HG02981 (cell line): Measurements from ENCODE around the gene TESPA1.
A peak's percentile ranks its signal among the peaks of the same experiment; 100 is the strongest.
"Not testable (repeated sequence)": the region's sequence is repeated elsewhere in the genome, so short reads cannot be mapped to it uniquely, and the experiment has no call there.

Experiments used
- ATAC-seq: cut with Tn5 transposase; IDR thresholded peaks from one replicate; pipeline ENCODE4 v1.9.1; 2021; ENCODE audit warnings: mild to moderate bottlenecking, moderate library complexity; ENCODE audit not compliant: unreplicated experiment

Gene TESPA1

GRCh38 chr12:54984658-54985376 lies at the start of gene TESPA1:
TSS of gene TESPA1 (minus strand) at chr12:54984762. CDS start at chr12:54974562, 10,200 bp downstream.
- ATAC-seq, result peak; percentile 96

- no peak for ATAC-seq
Measured at GRCh38 chr12:55034218-55034617, 49.7 kb upstream of the TESPA1 start.

GRCh38 chr12:55025508-55025907 lies 40.9 kb upstream of the TESPA1 start:
- no peak for ATAC-seq

GRCh38 chr12:55024575-55024974 lies 40.0 kb upstream of the TESPA1 start:
- ATAC-seq, result no peak

GRCh38 chr12:55019784-55020183 lies 35.2 kb upstream of the TESPA1 start, which contains the start of gene NEUROD4:
TSS of gene NEUROD4 (plus strand) at chr12:55019974. CDS start at chr12:55026440, 6,466 bp downstream.
- no peak for ATAC-seq

GRCh38 chr12:55017416-55017925 lies 32.9 kb upstream of the TESPA1 start:
- no peak for ATAC-seq

GRCh38 chr12:55008944-55009585 lies 24.5 kb upstream of the TESPA1 start:
- no peak for ATAC-seq

- ATAC-seq, result no peak
Measured at GRCh38 chr12:55002355-55002754, 17.8 kb upstream of the TESPA1 start.

GRCh38 chr12:55001198-55001868 lies 16.8 kb upstream of the TESPA1 start:
- no peak for ATAC-seq

- no peak for ATAC-seq
Measured at GRCh38 chr12:54998958-54999510, 14.5 kb upstream of the TESPA1 start.

GRCh38 chr12:54997929-54998522 lies 13.5 kb upstream of the TESPA1 start:
- no peak for ATAC-seq

- ATAC-seq, result no peak
Measured at GRCh38 chr12:54996205-54996604, 11.6 kb upstream of the TESPA1 start.

GRCh38 chr12:54993181-54993835 lies 8.7 kb upstream of the TESPA1 start:
- peak; percentile 38 for ATAC-seq

- ATAC-seq, result no peak
Measured at GRCh38 chr12:54991991-54992375, 7.4 kb upstream of the TESPA1 start.

- peak; percentile 74 for ATAC-seq
Measured at GRCh38 chr12:54991161-54991990, 6.8 kb upstream of the TESPA1 start.

- ATAC-seq, result no peak
Measured at GRCh38 chr12:54989829-54990228, 5.3 kb upstream of the TESPA1 start.

GRCh38 chr12:54988402-54989054 lies 4.0 kb upstream of the TESPA1 start:
- no peak for ATAC-seq

GRCh38 chr12:54987611-54988231 lies 3.2 kb upstream of the TESPA1 start:
- no peak for ATAC-seq

GRCh38 chr12:54986773-54987172 lies 2.2 kb upstream of the TESPA1 start:
- ATAC-seq, result not testable (repeated sequence)
